IgD-negative memory B cell (primary cell): ENCODE measurements around the gene TRANK1. TPM values are rescaled to one million over a fixed set of nuclear protein-coding genes. Genes with fewer than 3 reads are reported as not detected.

Experiments used
- H3K27ac Mint-ChIP-seq, 3 donors: one replicate each; pipeline ENCODE4 v1.8.0; 2020 to 2022; ENCODE audit warnings: mild to moderate bottlenecking in 3 of 3, mixed read lengths in 3 of 3, moderate library complexity in 1 of 3
- H3K27me3 Mint-ChIP-seq: one replicate; pipeline ENCODE4 v1.8.0; 2021; ENCODE audit warnings: mixed read lengths
- H3K36me3 Mint-ChIP-seq: one replicate; pipeline ENCODE4 v1.8.0; 2020; ENCODE audit warnings: mild to moderate bottlenecking, mixed read lengths
- H3K4me1 Mint-ChIP-seq, 3 donors: one replicate each; pipeline ENCODE4 v1.8.0; 2020 to 2022; ENCODE audit warnings: mixed read lengths in 3 of 3, mild to moderate bottlenecking in 1 of 3
- H3K4me3 Mint-ChIP-seq, 4 donors: one replicate each; pipeline ENCODE4 v1.8.0; 2020 to 2022; ENCODE audit warnings: mild to moderate bottlenecking in 4 of 4, mixed read lengths in 4 of 4, moderate library complexity in 3 of 4
- H3K9me3 Mint-ChIP-seq, 3 donors: one replicate each; pipeline ENCODE4 v1.8.0; 2020 to 2021; ENCODE audit warnings: mixed read lengths in 3 of 3, mild to moderate bottlenecking in 1 of 3
- polyA plus RNA-seq: library from polyadenylated mRNA; unstranded; fragments of 300-500 nt; fragmentation: Illumina TruSeq; gene quantifications from one replicate; pipeline ENCODE4 v1.2.3, GENCODE V29; 2021

TRANK1 gene
- polyA plus RNA-seq: 27.7 TPM

GRCh38 chr3:36944641-36945270 is at the start of gene TRANK1:
Gene TRANK1, minus strand, starts transcription at chr3:36945054. Its CDS starts 245 bp downstream, at chr3:36944809.
- Mint-ChIP-seq H3K36me3 (peaks cover 5% of the 10 kb centered on the region), H3K9me3 (peaks cover 2 to 5% (median 3%) of the 10 kb centered on the region in 3 donors), H3K4me1 (peaks cover 12 to 34% (median 12%) of the 10 kb centered on the region in 3 donors), H3K27me3 (no peaks in the 10 kb centered on the region), H3K4me3 (peak within 1 kb of the TSS; percentile 86 to 96 (median 95)), H3K27ac (peak within 1 kb of the TSS; percentile 44 to 90 (median 86))

- no peak within 1 kb of the TSS for H3K27ac Mint-ChIP-seq
- H3K4me3 Mint-ChIP-seq: no peak within 1 kb of the TSS
- H3K27me3 Mint-ChIP-seq: no peaks in the 10 kb centered on the region
- peaks cover 13% of the 10 kb centered on the region for H3K36me3 Mint-ChIP-seq
- H3K4me1 Mint-ChIP-seq: peaks cover 14 to 32% (median 24%) of the 10 kb centered on the region in 3 donors
- H3K9me3 Mint-ChIP-seq: no peaks in the 10 kb centered on the region
Measured at GRCh38 chr3:36993326-36994283, 48.8 kb upstream of the TRANK1 start, which contains the start of gene MLH1. Gene MLH1, plus strand, starts transcription at chr3:36993518. Its CDS starts 30 bp downstream, at chr3:36993548.

GRCh38 chr3:36992806-36993325 is 48.0 kb upstream of the TRANK1 start, which contains the start of gene EPM2AIP1:
Gene EPM2AIP1, minus strand, starts transcription at chr3:36993131. Its CDS starts 54 bp downstream, at chr3:36993077.
- peaks cover 13% of the 10 kb centered on the region for H3K36me3 Mint-ChIP-seq
- H3K9me3 Mint-ChIP-seq: no peaks in the 10 kb centered on the region
- H3K4me1 Mint-ChIP-seq: peaks cover 18 to 37% (median 29%) of the 10 kb centered on the region in 3 donors
- no peaks in the 10 kb centered on the region for H3K27me3 Mint-ChIP-seq
- no peak within 1 kb of the TSS for H3K27ac Mint-ChIP-seq
- H3K4me3 Mint-ChIP-seq: no peak within 1 kb of the TSS

GRCh38 chr3:36991923-36992805 is 47.3 kb upstream of the TRANK1 start:
- Mint-ChIP-seq H3K27me3 (no peaks in the 10 kb centered on the region), H3K4me1 (peaks cover 21 to 35% (median 30%) of the 10 kb centered on the region in 3 donors), H3K9me3 (no peaks in the 10 kb centered on the region), H3K4me3 (no peak overlapping the region), H3K27ac (no peak overlapping the region), H3K36me3 (peaks cover 9% of the 10 kb centered on the region)

- peaks cover 8% of the 10 kb centered on the region for H3K36me3 Mint-ChIP-seq
- H3K27me3 Mint-ChIP-seq: no peaks in the 10 kb centered on the region
- H3K4me1 Mint-ChIP-seq: peaks cover 21 to 32% (median 28%) of the 10 kb centered on the region in 3 donors
- no peaks in the 10 kb centered on the region for H3K9me3 Mint-ChIP-seq
- H3K4me3 Mint-ChIP-seq: peak overlapping the region in 1 of 4 donors; percentile 71
- no peak overlapping the region for H3K27ac Mint-ChIP-seq
Measured at GRCh38 chr3:36991147-36991546, 46.3 kb upstream of the TRANK1 start.

- peaks cover 26 to 32% (median 28%) of the 10 kb centered on the region in 3 donors for H3K4me1 Mint-ChIP-seq
- H3K27me3 Mint-ChIP-seq: no peaks in the 10 kb centered on the region
- H3K36me3 Mint-ChIP-seq: peaks cover 12% of the 10 kb centered on the region
- peak overlapping the region in 1 of 3 donors; percentile 86 for H3K27ac Mint-ChIP-seq
- H3K9me3 Mint-ChIP-seq: no peaks in the 10 kb centered on the region
- peak overlapping the region; percentile 44 to 86 (median 75) for H3K4me3 Mint-ChIP-seq
Measured at GRCh38 chr3:36989568-36989967, 44.7 kb upstream of the TRANK1 start.

- H3K36me3 Mint-ChIP-seq: peaks cover 13% of the 10 kb centered on the region
- peak overlapping the region; percentile 58 to 86 (median 75) for H3K4me3 Mint-ChIP-seq
- H3K27me3 Mint-ChIP-seq: no peaks in the 10 kb centered on the region
Measured at GRCh38 chr3:36989005-36989404, 44.2 kb upstream of the TRANK1 start.

GRCh38 chr3:36988356-36988755 is 43.5 kb upstream of the TRANK1 start:
- Mint-ChIP-seq H3K36me3 (peaks cover 17% of the 10 kb centered on the region), H3K27me3 (no peaks in the 10 kb centered on the region), H3K27ac (peak overlapping the region; percentile 54 to 86 (median 61)), H3K4me3 (peak overlapping the region; percentile 72 to 86 (median 82)), H3K4me1 (peaks cover 26 to 32% (median 28%) of the 10 kb centered on the region in 3 donors), H3K9me3 (no peaks in the 10 kb centered on the region)

More at GRCh38 chr3:36989005-36989404, 44.2 kb upstream of the TRANK1 start:
- peaks cover 26 to 32% (median 28%) of the 10 kb centered on the region in 3 donors for H3K4me1 Mint-ChIP-seq
- H3K27ac Mint-ChIP-seq: peak overlapping the region in 2 of 3 donors; percentile 14 to 86
- no peaks in the 10 kb centered on the region for H3K9me3 Mint-ChIP-seq

- Mint-ChIP-seq H3K27ac (no peak overlapping the region), H3K27me3 (no peaks in the 10 kb centered on the region), H3K9me3 (peaks cover 3 to 9% (median 5%) of the 10 kb centered on the region in 3 donors), H3K4me3 (no peak overlapping the region), H3K36me3 (peaks cover 27% of the 10 kb centered on the region), H3K4me1 (peaks cover 0 to 3% (median 2%) of the 10 kb centered on the region in 3 donors)
Measured at GRCh38 chr3:36981006-36981405, 36.2 kb upstream of the TRANK1 start.

- H3K36me3 Mint-ChIP-seq: no peaks in the 10 kb centered on the region
- H3K4me1 Mint-ChIP-seq: peaks cover 8 to 15% (median 14%) of the 10 kb centered on the region in 3 donors
- H3K4me3 Mint-ChIP-seq: no peak overlapping the region
- no peaks in the 10 kb centered on the region for H3K27me3 Mint-ChIP-seq
- peaks cover 0 to 5% (median 0%) of the 10 kb centered on the region in 3 donors for H3K9me3 Mint-ChIP-seq
- H3K27ac Mint-ChIP-seq: no peak overlapping the region
Measured at GRCh38 chr3:36973139-36973538, 28.3 kb upstream of the TRANK1 start.

GRCh38 chr3:36972163-36972562 is 27.3 kb upstream of the TRANK1 start:
- H3K9me3 Mint-ChIP-seq: peaks cover 0 to 5% (median 0%) of the 10 kb centered on the region in 3 donors
- peaks cover 2% of the 10 kb centered on the region for H3K36me3 Mint-ChIP-seq
- H3K4me1 Mint-ChIP-seq: peaks cover 8 to 15% (median 14%) of the 10 kb centered on the region in 3 donors
- no peak overlapping the region for H3K4me3 Mint-ChIP-seq
- no peaks in the 10 kb centered on the region for H3K27me3 Mint-ChIP-seq
- H3K27ac Mint-ChIP-seq: peak overlapping the region in 1 of 3 donors; percentile 50

GRCh38 chr3:36969540-36970432 is 24.9 kb upstream of the TRANK1 start:
- Mint-ChIP-seq H3K27ac (peak overlapping the region; percentile 16 to 78 (median 57)), H3K4me3 (peak overlapping the region in 2 of 4 donors; percentile 67 to 70)

GRCh38 chr3:36969085-36969484 is 24.2 kb upstream of the TRANK1 start:
- Mint-ChIP-seq H3K4me3 (peak overlapping the region in 1 of 4 donors; percentile 19), H3K27ac (peak overlapping the region in 2 of 3 donors; percentile 57 to 78), H3K9me3 (no peaks in the 10 kb centered on the region), H3K36me3 (peaks cover 3% of the 10 kb centered on the region), H3K27me3 (no peaks in the 10 kb centered on the region), H3K4me1 (peaks cover 21 to 28% (median 24%) of the 10 kb centered on the region in 3 donors)

More at GRCh38 chr3:36969540-36970432, 24.9 kb upstream of the TRANK1 start:
- peaks cover 17 to 23% (median 18%) of the 10 kb centered on the region in 3 donors for H3K4me1 Mint-ChIP-seq
- no peaks in the 10 kb centered on the region for H3K27me3 Mint-ChIP-seq
- H3K9me3 Mint-ChIP-seq: peaks cover 0 to under 1% (median 0%) of the 10 kb centered on the region in 3 donors
- peaks cover 3% of the 10 kb centered on the region for H3K36me3 Mint-ChIP-seq
